ENCODE data around the gene PPP2R5B. TPM values are rescaled to one million over a fixed set of nuclear protein-coding genes. Genes with fewer than 3 reads are reported as not detected.
A peak's percentile ranks its signal among the peaks of the same experiment; 100 is the strongest.

Gene PPP2R5B
- total RNA-seq: 6.2 and 12.1 TPM in 2 replicates
- 10.9 and 12.4 TPM in 2 replicates for polyA plus RNA-seq
- polyA plus RNA-seq (2012): 13.2 and 14.5 TPM in 2 replicates
- 13.4 and 24.2 TPM in 2 replicates for polyA minus RNA-seq (ENCODE audit: low replicate concordance)

GRCh38 chr11:64923944-64924909, at the start of gene PPP2R5B:
PPP2R5B (plus strand) TSS chr11:64924689; CDS start chr11:64925735, 1,046 bp downstream.
- Histone ChIP-seq H3K9me3 (ENCODE audit: control insufficient read depth, insufficient read depth, low read depth, low read length) (no peaks in the 10 kb centered on the region), H4K20me1 (ENCODE audit: control insufficient read depth, extremely low read depth, insufficient read depth, low read length) (no peaks in the 10 kb centered on the region), H3K9ac (ENCODE audit: insufficient read depth, low read length) (peak within 1 kb of the TSS; percentile 69), H3K4me3 (replicated peaks in 1 of 4; ENCODE audit: control extremely low read depth in 1 of 4, insufficient read depth in 1 of 4, low read depth in 3 of 4, low read length in 4 of 4) (peak within 1 kb of the TSS; percentile 47 to 95 (median 69)), H3K4me2 (ENCODE audit: extremely low read depth, insufficient read depth, low read length) (peak within 1 kb of the TSS; percentile 87), H3K27me3 (ENCODE audit: control insufficient read depth, insufficient read depth, low read length) (no peaks in the 10 kb centered on the region), H2AFZ (ENCODE audit: low read length) (peak within 1 kb of the TSS; percentile 99), H3K79me2 (ENCODE audit: control insufficient read depth, insufficient read depth, low read length) (no peaks in the 10 kb centered on the region), H3K4me1 (ENCODE audit: control insufficient read depth, extremely low read depth, insufficient read depth, low read length) (peaks cover 6% of the 10 kb centered on the region), H3K27ac (ENCODE audit: insufficient read depth, low read length) (peak within 1 kb of the TSS; percentile 76), H3K36me3 (ENCODE audit: control insufficient read depth, insufficient read depth, low read length) (peaks cover 5% of the 10 kb centered on the region)
- peak; percentile 94 to 96 for DNase-seq (ENCODE audit: low read depth in 2 of 2)
- no peak for TF ChIP-seq CTCF (conservative IDR thresholded peaks at IDR 0.05 in 1 of 2, IDR thresholded peaks at IDR 0.05 in 1 of 2; ENCODE audit: low read depth in 1 of 2, low read length in 2 of 2)
- TF ChIP-seq EZH2 (IDR thresholded peaks at IDR 0.05; ENCODE audit: low read length, missing control alignments): no peak

- TF ChIP-seq EZH2 (IDR thresholded peaks at IDR 0.05; ENCODE audit: low read length, missing control alignments): no peak
- TF ChIP-seq CTCF (conservative IDR thresholded peaks at IDR 0.05 in 1 of 2, IDR thresholded peaks at IDR 0.05 in 1 of 2; ENCODE audit: low read depth in 1 of 2, low read length in 2 of 2): peak; percentile 4 to 17
- Histone ChIP-seq H3K4me3 (replicated peaks in 1 of 4; ENCODE audit: control extremely low read depth in 1 of 4, insufficient read depth in 1 of 4, low read depth in 3 of 4, low read length in 4 of 4) (peak overlapping the region; percentile 75 to 99 (median 84)), H3K79me2 (ENCODE audit: control insufficient read depth, insufficient read depth, low read length) (peaks cover 71% of the 10 kb centered on the region), H3K9ac (ENCODE audit: insufficient read depth, low read length) (peak overlapping the region; percentile 34), H3K36me3 (ENCODE audit: control insufficient read depth, insufficient read depth, low read length) (peaks cover 25% of the 10 kb centered on the region), H3K27ac (ENCODE audit: insufficient read depth, low read length) (peak overlapping the region; percentile 73), H3K4me1 (ENCODE audit: control insufficient read depth, extremely low read depth, insufficient read depth, low read length) (peaks cover 21% of the 10 kb centered on the region), H2AFZ (ENCODE audit: low read length) (no peak overlapping the region), H3K27me3 (ENCODE audit: control insufficient read depth, insufficient read depth, low read length) (no peaks in the 10 kb centered on the region), H3K9me3 (ENCODE audit: control insufficient read depth, insufficient read depth, low read depth, low read length) (no peaks in the 10 kb centered on the region), H3K4me2 (ENCODE audit: extremely low read depth, insufficient read depth, low read length) (peak overlapping the region; percentile 88), H4K20me1 (ENCODE audit: control insufficient read depth, extremely low read depth, insufficient read depth, low read length) (no peaks in the 10 kb centered on the region)
- DNase-seq (ENCODE audit: low read depth in 2 of 2): no peak
Observed at GRCh38 chr11:64875369-64876228, 48.9 kb upstream of the PPP2R5B start.

Data from fibroblast of lung (primary cell).